Stimulated activated CD4-positive, alpha-beta T cell treated with anti-CD3 and anti-CD28 coated beads, TNF-alpha, amount 100 ng/mL, for 24 hours (primary cell): Measurements from ENCODE around the gene MYO1D.
"Not testable (repeated sequence)": the region's sequence is repeated elsewhere in the genome, so short reads cannot be mapped to it uniquely, and the experiment has no call there.

Experiments
- DNase-seq, 3 experiments: peaks; one replicate each; pipeline ENCODE4 v3.0.0-alpha.2; 2020; ENCODE audit warnings: low read depth in 3 of 3

MYO1D gene

DNA sequence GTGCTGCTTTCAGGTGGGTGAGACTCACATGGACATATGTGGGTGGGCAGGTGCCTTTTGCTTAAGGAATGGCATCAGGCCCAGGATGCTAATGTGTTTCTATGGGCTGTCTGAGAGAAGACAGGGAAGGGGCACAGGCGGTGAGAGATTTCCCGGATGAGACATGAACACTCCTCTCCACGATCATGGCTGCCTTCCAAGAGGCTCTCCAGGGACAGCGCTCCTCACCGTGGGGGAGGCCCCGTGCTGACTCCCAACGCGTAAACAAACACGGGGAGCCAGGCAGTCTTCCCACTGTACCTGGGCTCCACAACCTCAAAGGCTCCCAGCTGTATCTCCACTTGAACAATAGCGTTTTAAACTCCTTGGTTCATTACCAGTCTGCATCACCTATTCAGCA lies 347.3 kb downstream of the MYO1D start:
- DNase-seq, result no peak

GRCh38 chr17:32528825-32529224 lies 348.1 kb downstream of the MYO1D start:
- no peak for DNase-seq

- no peak for DNase-seq
Observed at GRCh38 chr17:32527146-32527545, 349.8 kb downstream of the MYO1D start.

DNA sequence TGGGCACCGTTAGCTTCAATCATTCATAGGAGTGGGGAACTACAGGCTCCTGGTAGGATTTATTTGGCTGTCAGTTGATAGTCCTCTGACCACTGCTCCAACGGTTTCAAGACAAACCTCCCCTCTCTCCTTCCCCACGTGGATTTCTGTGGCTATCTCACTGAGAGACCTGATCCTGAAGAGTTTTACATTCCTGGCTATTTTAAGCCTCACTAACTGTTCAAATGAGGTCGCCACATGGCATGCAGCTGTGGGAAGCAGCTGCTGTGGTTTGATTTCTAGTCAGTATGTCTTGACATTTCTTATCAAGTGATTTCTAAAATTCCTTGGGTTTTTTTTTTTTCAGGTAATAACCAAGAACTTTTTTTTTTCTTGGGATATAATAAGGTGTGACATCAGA lies 351.8 kb downstream of the MYO1D start:
- no peak for DNase-seq

GRCh38 chr17:32524553-32524880 lies 352.4 kb downstream of the MYO1D start:
- not testable (repeated sequence) for DNase-seq

- peak in 1 of 3 experiments; percentile 37 for DNase-seq
Observed at GRCh38 chr17:32523827-32524552, 352.9 kb downstream of the MYO1D start.

- DNase-seq, result peak in 2 of 3 experiments; percentile 38 to 49
Observed at GRCh38 chr17:32523017-32523680, 353.8 kb downstream of the MYO1D start.

- DNase-seq, result no peak
Observed at GRCh38 chr17:32520737-32521404, 356.1 kb downstream of the MYO1D start.

- peak in 1 of 3 experiments; percentile 54 for DNase-seq
Observed at GRCh38 chr17:32520104-32520701, 356.7 kb downstream of the MYO1D start.

DNA sequence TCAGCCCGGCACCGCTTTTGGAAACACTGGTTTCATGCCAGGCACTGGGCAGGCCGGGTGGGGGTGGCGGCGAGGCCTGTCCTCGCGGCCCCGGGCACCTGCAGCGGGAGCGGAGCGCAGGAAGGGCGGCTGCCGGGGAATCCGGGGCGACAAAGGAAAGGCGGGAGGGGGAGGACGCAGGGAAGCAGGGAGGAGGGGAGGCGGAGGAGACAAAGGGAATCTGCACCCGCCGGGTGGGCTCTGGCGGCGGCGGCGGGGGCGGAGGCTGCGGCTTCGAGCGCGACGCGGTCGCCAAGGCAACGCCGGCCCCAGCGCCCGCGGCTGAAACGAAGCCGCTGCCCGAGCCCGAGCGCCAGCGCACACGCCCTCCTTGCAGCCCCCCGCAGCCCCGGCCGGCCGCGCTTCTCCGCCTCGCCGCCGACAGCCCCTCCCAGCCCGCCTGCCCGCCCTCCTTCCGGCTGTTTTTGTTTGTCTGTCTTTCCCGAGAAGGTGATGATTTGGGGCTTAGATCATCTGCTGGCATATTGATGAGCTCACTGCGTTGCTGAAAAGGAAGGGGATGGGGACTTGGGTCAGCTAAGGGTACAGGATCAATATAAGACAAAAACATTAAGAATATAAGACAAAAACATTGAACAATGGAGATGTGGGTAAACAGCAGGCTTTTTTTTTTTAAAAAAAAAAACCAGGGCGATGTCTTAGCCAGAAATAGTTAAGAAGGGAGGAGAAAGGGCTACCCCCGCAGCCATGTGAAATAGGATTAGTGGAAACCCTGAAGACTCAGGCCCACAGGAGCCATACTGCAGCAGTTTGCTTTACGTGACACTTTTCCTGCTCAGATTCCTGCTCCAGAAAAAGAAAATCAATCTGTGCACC lies 357.5 kb downstream of the MYO1D start:
- peak in 1 of 3 experiments; percentile 63 for DNase-seq

- no peak for DNase-seq
Observed at GRCh38 chr17:32518646-32519227, 358.2 kb downstream of the MYO1D start.

- DNase-seq, result no peak
Observed at GRCh38 chr17:32517982-32518381, 358.9 kb downstream of the MYO1D start.

DNA sequence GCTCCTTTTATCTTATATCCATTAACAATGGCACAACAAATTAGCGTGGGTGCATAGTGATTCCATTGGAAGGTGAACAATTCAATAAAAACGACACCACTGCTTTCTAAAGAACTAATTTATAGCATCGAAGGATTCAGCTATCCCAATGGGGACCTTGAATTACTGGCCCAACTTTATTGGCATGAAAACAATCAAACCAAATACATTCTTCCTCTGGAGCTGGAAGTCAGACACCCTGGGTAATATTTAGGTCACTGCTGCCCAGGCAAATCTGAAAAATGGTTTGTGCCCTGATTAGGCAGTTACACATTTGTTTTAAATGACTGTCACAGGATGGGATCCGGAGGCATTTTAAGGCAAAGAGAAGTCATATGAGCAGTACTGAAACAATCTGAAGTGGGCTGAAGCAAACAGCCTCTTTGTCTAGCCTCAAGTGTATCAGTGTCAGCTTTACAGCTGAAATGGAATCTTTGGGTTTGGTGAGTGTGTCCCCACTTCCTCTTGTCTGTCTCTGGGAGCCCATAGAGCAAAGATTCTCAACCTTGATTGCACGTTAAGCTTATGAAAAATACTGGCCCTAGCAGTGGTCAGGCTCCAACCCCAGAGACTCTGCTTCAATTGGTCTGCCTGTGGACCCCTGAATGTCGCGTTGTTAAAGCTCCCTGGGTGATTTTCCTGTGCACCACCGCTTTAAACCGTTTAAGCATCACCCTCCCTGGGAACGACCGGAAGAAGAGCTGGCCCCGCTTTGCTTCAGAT lies 359.8 kb downstream of the MYO1D start:
- no peak for DNase-seq

DNA sequence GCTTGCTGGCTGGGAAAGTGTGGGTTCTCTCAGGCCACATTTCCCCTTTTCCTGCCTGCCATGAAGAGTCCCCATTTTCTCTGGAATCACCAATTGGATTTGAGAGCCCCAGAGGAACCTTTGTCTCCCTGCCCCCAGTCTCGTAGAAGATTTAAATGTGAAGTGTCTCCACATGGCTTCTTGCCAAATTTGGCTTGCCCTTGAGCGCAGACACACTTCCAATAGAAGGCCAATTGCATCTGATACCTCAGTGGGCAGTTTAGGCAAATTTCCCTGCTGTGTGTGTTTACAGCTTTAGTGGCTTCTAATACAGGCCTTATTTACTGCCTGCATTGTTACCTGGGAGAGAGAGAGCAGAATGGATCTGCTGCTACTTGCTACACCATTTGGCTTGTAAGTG lies 360.5 kb downstream of the MYO1D start:
- no peak for DNase-seq

DNA sequence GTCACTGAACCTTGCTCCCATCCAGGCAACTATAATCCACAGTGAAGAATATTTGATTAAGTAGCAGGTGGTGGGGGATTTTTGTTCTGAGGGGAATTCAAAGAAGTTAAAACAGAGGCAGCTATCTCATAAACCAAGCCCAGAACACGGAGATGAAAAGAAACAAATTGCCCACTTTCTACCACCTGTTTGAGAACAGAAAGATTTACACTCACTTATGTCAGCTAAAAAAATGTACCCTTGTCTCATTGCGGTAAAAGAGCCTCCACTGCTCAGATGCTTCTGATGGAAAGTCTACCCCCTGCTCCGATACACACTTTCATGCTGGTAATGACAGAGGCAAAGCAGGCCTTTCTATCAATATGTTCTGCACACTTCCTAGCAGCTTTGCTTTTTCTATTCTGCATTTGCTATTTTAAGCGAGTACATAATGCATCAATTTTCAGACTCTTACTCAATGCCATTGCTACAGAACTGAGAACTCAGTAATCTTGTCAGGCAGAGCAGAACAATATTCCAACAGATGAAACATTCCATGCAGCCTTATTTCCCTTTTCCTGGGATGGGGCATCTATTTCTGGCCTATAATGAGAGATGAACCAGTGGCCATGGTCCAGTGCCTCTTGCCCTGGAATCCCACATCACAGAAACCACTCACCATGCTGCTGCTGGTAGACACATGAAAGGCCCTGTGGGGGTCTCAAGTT lies 361.1 kb downstream of the MYO1D start:
- no peak for DNase-seq

DNA sequence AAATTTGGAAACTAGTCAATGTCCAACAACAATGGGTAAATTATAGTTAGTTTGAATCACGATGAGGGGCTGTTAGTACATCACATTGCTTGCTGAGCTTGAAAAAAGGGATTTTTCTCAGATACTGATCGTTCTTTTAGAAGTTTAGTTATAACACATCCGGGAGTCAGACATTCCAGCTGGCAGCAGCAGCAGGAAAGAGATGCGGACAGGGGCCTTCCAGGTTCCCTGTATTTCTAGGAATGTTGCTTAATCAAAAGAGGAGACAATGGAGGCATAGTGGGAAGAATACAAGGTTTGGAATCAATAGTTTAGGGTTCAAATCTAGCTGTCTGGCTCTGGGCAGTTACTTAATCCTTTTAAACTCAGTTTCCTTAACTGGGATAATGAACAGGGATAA lies 362.3 kb downstream of the MYO1D start:
- DNase-seq, result no peak

GRCh38 chr17:32513579-32513978 lies 363.3 kb downstream of the MYO1D start:
- no peak for DNase-seq

GRCh38 chr17:32512328-32512727 lies 364.6 kb downstream of the MYO1D start:
- no peak for DNase-seq

- no peak for DNase-seq
Observed at GRCh38 chr17:32510466-32510865, 366.5 kb downstream of the MYO1D start.

DNA sequence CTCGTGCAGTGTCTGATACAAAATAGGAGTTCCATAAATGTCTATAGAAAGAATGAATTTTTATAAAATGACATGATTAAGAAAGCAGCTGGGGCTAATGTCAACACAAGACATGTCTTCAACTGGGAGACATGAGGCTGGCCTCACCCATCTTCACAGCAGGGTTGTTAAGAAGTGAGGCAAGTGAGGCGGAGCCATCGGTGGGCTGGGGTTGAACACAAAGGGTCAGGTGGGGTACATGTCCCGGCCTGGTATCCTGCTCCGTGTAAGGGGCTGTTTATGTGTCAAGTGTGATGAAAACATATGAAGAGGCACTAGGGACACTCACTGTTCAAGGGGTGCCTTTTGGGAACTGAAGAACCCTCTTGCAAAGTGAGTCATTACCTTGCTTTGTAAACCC lies 368.0 kb downstream of the MYO1D start:
- DNase-seq, result no peak
